Measurements from ENCODE around the gene WNT8B. TPM values are rescaled to one million over a fixed set of nuclear protein-coding genes. Genes with fewer than 3 reads are reported as not detected.

WNT8B gene
- total RNA-seq, 4 donors from 2014 or later: not detected

GRCh38 chr10:100531761-100532160 is 69.0 kb downstream of the WNT8B start:
- no peak overlapping the region for H3K4me3 ChIP-seq
- DNase-seq: no peak
- TF ChIP-seq, protein P1, sequence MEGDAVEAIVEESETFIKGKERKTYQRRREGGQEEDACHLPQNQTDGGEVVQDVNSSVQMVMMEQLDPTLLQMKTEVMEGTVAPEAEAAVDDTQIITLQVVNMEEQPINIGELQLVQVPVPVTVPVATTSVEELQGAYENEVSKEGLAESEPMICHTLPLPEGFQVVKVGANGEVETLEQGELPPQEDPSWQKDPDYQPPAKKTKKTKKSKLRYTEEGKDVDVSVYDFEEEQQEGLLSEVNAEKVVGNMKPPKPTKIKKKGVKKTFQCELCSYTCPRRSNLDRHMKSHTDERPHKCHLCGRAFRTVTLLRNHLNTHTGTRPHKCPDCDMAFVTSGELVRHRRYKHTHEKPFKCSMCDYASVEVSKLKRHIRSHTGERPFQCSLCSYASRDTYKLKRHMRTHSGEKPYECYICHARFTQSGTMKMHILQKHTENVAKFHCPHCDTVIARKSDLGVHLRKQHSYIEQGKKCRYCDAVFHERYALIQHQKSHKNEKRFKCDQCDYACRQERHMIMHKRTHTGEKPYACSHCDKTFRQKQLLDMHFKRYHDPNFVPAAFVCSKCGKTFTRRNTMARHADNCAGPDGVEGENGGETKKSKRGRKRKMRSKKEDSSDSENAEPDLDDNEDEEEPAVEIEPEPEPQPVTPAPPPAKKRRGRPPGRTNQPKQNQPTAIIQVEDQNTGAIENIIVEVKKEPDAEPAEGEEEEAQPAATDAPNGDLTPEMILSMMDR (IDR thresholded peaks at IDR 0.05): no peak
- TF ChIP-seq POLR2A (IDR thresholded peaks at IDR 0.05): no peak
- H3K4me1 ChIP-seq: peaks cover 0 to 32% (median 8%) of the 10 kb centered on the region in 4 donors
- no peak overlapping the region for H3K27ac ChIP-seq
- no peaks in the 10 kb centered on the region for H3K9me3 ChIP-seq
- no peaks in the 10 kb centered on the region for H3K27me3 ChIP-seq
- H3K36me3 ChIP-seq: peaks cover 0 to 6% (median 0%) of the 10 kb centered on the region in 3 donors

Other genes starting within 250 kb of the WNT8B start
- 10 to 100 TPM; 12.7 to 26.4 (median 24.8) TPM for gene CHUK, start 233.4 kb upstream of the WNT8B start, total RNA-seq
- gene CWF19L1, start 195.4 kb upstream of the WNT8B start, total RNA-seq: 10 to 100 TPM; 11.5 to 23.1 (median 15.6) TPM
- 10 to 100 TPM in 3 of 4 donors, 1 to 10 TPM in 1; 7.5 to 17.9 (median 14.9) TPM for gene BLOC1S2, start 176.3 kb upstream of the WNT8B start, total RNA-seq
- gene PKD2L1, start 132.8 kb upstream of the WNT8B start, total RNA-seq: not detected
- 10 to 100 TPM in 3 of 4 donors, 1 to 10 TPM in 1; 7.8 to 69.9 (median 34.2) TPM for gene SCD, start 115.8 kb upstream of the WNT8B start, total RNA-seq
- gene SEC31B, start 56.9 kb downstream of the WNT8B start, total RNA-seq: 10 to 100 TPM in 3 of 4 donors, 1 to 10 TPM in 1; 8.8 to 24.9 (median 23.5) TPM
- gene NDUFB8, start 66.9 kb downstream of the WNT8B start, total RNA-seq: 100 to 1,000 TPM; 122 to 229 (median 167) TPM
- 10 to 100 TPM; 17.7 to 25.7 (median 21.8) TPM for gene HIF1AN, start 72.9 kb downstream of the WNT8B start, total RNA-seq